Measurements from ENCODE around the gene PBRM1. TPM values are rescaled to one million over a fixed set of nuclear protein-coding genes. Genes with fewer than 3 reads are reported as not detected.

The PBRM1 gene
- total RNA-seq, 1 donor from 2014 or later, result 78.3 TPM

GRCh38 chr3:52695798-52696671, 10.3 kb upstream of the PBRM1 start:
- no peak for TF ChIP-seq CTCF (IDR thresholded peaks at IDR 0.05)
- H3K27me3 Mint-ChIP-seq (ENCODE audit: unreplicated experiment), result no peaks in the 10 kb centered on the region
- H3K4me1 Mint-ChIP-seq (ENCODE audit: unreplicated experiment), result peaks cover 1% of the 10 kb centered on the region
- H3K4me3 Mint-ChIP-seq (ENCODE audit: unreplicated experiment), result no peak overlapping the region
- H3K9me3 Mint-ChIP-seq (ENCODE audit: unreplicated experiment), result no peaks in the 10 kb centered on the region
- DNase-seq (ENCODE audit: extremely low spot score, unreplicated experiment), result peak; percentile 6
- peaks cover 47% of the 10 kb centered on the region for H3K36me3 Mint-ChIP-seq (ENCODE audit: unreplicated experiment)
- H3K27ac Mint-ChIP-seq (ENCODE audit: unreplicated experiment), result no peak overlapping the region

- H3K4me1 Mint-ChIP-seq (ENCODE audit: unreplicated experiment), result no peaks in the 10 kb centered on the region
- no peaks in the 10 kb centered on the region for H3K9me3 Mint-ChIP-seq (ENCODE audit: unreplicated experiment)
- H3K4me3 Mint-ChIP-seq (ENCODE audit: unreplicated experiment), result no peak overlapping the region
- no peaks in the 10 kb centered on the region for H3K27me3 Mint-ChIP-seq (ENCODE audit: unreplicated experiment)
- H3K27ac Mint-ChIP-seq (ENCODE audit: unreplicated experiment), result no peak overlapping the region
- no peak for TF ChIP-seq CTCF (IDR thresholded peaks at IDR 0.05)
- H3K36me3 Mint-ChIP-seq (ENCODE audit: unreplicated experiment), result peaks cover 49% of the 10 kb centered on the region
- DNase-seq (ENCODE audit: extremely low spot score, unreplicated experiment), result peak; percentile 10
Measured at GRCh38 chr3:52694528-52695189, 8.9 kb upstream of the PBRM1 start.

- DNase-seq (ENCODE audit: extremely low spot score, unreplicated experiment), result no peak
- Mint-ChIP-seq H3K27me3 (ENCODE audit: unreplicated experiment) (no peaks in the 10 kb centered on the region), H3K36me3 (ENCODE audit: unreplicated experiment) (peaks cover 60% of the 10 kb centered on the region), H3K9me3 (ENCODE audit: unreplicated experiment) (no peaks in the 10 kb centered on the region), H3K27ac (ENCODE audit: unreplicated experiment) (no peak overlapping the region), H3K4me3 (ENCODE audit: unreplicated experiment) (no peak overlapping the region), H3K4me1 (ENCODE audit: unreplicated experiment) (no peaks in the 10 kb centered on the region)
- no peak for TF ChIP-seq CTCF (IDR thresholded peaks at IDR 0.05)
Measured at GRCh38 chr3:52693071-52693470, 7.4 kb upstream of the PBRM1 start.

- H3K4me1 Mint-ChIP-seq (ENCODE audit: unreplicated experiment), result peaks cover 11% of the 10 kb centered on the region
- no peak for TF ChIP-seq CTCF (IDR thresholded peaks at IDR 0.05)
- H3K27ac Mint-ChIP-seq (ENCODE audit: unreplicated experiment), result no peak overlapping the region
- H3K9me3 Mint-ChIP-seq (ENCODE audit: unreplicated experiment), result no peaks in the 10 kb centered on the region
- no peak for DNase-seq (ENCODE audit: extremely low spot score, unreplicated experiment)
- no peaks in the 10 kb centered on the region for H3K27me3 Mint-ChIP-seq (ENCODE audit: unreplicated experiment)
- H3K4me3 Mint-ChIP-seq (ENCODE audit: unreplicated experiment), result no peak overlapping the region
- H3K36me3 Mint-ChIP-seq (ENCODE audit: unreplicated experiment), result peaks cover 55% of the 10 kb centered on the region
Measured at GRCh38 chr3:52690560-52690959, 4.8 kb upstream of the PBRM1 start.

- H3K27ac Mint-ChIP-seq (ENCODE audit: unreplicated experiment), result no peak overlapping the region
- H3K9me3 Mint-ChIP-seq (ENCODE audit: unreplicated experiment), result no peaks in the 10 kb centered on the region
- no peaks in the 10 kb centered on the region for H3K27me3 Mint-ChIP-seq (ENCODE audit: unreplicated experiment)
- peaks cover 21% of the 10 kb centered on the region for H3K4me1 Mint-ChIP-seq (ENCODE audit: unreplicated experiment)
- no peak for TF ChIP-seq CTCF (IDR thresholded peaks at IDR 0.05)
- DNase-seq (ENCODE audit: extremely low spot score, unreplicated experiment), result no peak
- peaks cover 44% of the 10 kb centered on the region for H3K36me3 Mint-ChIP-seq (ENCODE audit: unreplicated experiment)
- H3K4me3 Mint-ChIP-seq (ENCODE audit: unreplicated experiment), result no peak overlapping the region
Measured at GRCh38 chr3:52689151-52689550, 3.4 kb upstream of the PBRM1 start.
